ENCODE data around the gene MRPS12.

DNA sequence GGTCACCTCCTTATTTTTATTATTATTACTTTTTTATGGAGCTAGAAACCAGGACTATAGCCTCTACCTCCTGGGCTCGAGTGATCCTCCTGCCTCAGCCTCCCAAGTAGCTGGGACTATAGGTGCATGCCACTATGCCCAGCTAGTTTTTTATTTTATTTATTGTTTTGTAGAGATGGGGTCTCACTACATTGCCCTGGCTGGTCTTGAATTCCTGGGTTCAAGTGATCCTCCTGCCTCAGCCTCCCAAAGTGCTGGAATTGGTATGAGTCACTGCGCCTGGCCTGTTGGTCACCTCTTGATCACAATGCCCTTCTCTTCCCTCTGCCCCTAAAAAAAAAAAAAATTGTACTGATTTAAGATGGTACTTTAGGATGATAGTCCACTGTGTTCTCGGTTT lies 20.4 kb downstream of the MRPS12 start:
- TF ChIP-seq, protein P1, sequence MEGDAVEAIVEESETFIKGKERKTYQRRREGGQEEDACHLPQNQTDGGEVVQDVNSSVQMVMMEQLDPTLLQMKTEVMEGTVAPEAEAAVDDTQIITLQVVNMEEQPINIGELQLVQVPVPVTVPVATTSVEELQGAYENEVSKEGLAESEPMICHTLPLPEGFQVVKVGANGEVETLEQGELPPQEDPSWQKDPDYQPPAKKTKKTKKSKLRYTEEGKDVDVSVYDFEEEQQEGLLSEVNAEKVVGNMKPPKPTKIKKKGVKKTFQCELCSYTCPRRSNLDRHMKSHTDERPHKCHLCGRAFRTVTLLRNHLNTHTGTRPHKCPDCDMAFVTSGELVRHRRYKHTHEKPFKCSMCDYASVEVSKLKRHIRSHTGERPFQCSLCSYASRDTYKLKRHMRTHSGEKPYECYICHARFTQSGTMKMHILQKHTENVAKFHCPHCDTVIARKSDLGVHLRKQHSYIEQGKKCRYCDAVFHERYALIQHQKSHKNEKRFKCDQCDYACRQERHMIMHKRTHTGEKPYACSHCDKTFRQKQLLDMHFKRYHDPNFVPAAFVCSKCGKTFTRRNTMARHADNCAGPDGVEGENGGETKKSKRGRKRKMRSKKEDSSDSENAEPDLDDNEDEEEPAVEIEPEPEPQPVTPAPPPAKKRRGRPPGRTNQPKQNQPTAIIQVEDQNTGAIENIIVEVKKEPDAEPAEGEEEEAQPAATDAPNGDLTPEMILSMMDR (IDR thresholded peaks at IDR 0.05), result no peak
- no peak for TF ChIP-seq POLR2A (IDR thresholded peaks at IDR 0.05)
- no peak for TF ChIP-seq EP300 (IDR thresholded peaks at IDR 0.05; ENCODE audit: low read depth)
